HG03159 (cell line): ENCODE measurements around the gene PRB4.
"Not testable (repeated sequence)": the region's sequence is repeated elsewhere in the genome, so short reads cannot be mapped to it uniquely, and the experiment has no call there.

Experiments
- ATAC-seq: cut with Tn5 transposase; IDR thresholded peaks from one replicate; pipeline ENCODE4 v1.9.1; 2021; ENCODE audit warnings: mild to moderate bottlenecking, moderate library complexity; ENCODE audit not compliant: unreplicated experiment

The PRB4 gene

DNA sequence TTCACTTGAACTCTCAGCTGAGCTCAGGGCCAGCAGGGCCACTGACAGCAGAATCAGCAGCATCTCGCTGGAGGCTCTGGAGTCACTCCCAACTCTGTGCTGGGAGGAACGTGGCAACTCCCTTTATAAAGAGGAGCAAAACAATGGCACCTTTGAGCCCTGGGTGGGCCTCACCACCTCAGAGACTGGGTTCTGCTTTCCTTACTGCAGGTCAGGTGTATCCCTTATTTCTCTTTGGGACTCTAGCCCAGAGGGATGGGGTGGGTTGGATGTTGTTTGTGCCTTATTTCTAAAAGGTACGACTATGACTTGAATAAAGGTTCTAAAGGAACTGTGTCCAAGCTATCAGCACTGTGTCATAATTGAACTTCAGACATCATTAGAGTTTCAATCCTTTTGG, at the start of gene PRB4:
PRB4 (minus strand) TSS at position 101 of the 400 bp plus-strand sequence; CDS start at position 63, 38 bp downstream.
- no peak for ATAC-seq

DNA sequence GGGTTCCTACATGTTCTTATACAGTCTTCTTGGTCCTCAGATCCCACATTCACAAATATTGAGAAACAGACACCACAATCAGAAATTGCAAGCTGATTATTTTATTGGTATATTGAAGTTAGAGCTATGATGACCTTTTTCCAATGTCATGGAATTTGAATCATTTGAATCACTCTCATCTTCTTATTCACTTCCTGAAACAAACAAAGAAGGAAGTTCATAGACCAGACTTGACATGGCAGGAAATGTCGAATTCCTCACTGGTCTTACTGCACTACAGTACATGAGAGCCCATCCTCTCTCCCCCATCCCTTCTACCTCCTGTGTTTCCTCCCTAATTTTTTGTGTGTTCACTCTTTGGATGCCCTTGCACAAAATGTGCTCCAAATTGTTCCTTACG, 41.5 kb upstream of the PRB4 start:
- ATAC-seq, result not testable (repeated sequence)

DNA sequence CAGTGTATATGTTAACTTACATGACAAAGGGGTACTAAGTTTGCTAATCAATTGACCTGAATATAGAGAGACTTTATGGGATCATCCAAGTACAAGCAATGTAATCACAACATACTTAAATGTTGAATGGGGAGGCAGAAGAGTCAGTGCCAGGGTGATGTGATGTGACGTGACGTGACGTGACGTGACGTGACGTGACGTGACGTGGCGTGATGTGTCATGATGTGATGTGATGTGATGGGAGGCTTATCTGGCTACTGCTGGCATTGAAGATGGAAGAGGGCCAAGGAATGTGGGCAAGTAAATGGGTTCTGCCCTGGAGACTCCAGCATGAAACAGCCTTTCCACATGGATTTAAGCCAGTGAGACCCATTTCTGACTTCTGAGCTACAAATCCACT, 38.2 kb upstream of the PRB4 start:
- no peak for ATAC-seq

DNA sequence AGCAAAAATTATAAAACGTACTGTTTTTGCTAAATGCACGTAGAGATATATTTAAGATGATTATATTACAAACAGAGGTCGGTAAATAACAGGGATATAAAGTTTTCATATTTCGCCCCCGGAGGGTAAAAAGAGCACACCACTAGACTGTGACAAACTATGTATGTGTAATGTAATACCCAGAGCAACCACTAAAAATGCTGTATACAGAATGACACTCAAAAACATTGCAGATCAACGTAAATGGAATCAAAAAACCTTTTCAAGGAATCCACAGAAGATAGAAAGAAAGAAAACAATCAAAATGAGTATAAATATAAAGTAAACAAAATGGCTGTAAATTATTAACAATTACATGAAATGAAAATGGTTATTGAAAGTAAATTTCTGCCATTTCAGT, 37.6 kb upstream of the PRB4 start:
- no peak for ATAC-seq

DNA sequence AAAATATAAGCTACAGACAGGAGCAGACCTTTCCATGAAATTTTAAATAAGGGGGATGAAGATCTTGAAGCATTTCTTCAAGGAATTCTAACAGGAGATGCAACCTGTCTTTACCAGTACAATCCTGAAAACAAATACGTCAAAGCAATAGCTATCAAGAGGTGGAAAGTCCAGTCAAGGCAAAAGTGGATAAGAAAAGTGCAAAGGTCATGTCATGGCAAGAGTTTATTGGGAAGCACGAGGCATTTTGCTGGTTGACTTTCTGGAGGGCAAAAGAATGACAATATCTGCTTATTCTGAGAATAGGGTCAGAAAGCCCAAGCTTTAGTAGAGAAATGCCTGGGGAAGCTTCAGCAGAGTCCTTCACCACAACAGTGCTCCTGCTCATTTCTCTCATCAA, 34.3 kb upstream of the PRB4 start:
- ATAC-seq, result no peak

DNA sequence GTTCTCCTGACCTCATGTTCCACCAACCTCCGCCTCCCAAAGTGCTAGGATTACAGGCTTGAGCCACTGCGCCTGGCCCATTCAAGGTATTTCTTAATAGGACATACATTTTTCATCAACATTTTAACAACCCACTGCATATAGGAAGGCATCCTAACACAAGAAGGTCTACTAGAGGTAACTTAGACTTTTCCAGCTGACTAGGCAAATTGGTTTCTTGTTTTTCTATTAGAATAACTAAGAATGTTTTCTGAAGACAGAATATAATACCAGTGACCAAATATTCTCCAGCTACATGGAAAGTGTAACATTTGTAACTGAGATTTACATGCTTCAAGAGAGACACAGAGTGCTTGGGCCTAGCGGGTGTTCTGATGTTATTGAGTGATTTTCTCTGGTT, 14.2 kb upstream of the PRB4 start:
- no peak for ATAC-seq

DNA sequence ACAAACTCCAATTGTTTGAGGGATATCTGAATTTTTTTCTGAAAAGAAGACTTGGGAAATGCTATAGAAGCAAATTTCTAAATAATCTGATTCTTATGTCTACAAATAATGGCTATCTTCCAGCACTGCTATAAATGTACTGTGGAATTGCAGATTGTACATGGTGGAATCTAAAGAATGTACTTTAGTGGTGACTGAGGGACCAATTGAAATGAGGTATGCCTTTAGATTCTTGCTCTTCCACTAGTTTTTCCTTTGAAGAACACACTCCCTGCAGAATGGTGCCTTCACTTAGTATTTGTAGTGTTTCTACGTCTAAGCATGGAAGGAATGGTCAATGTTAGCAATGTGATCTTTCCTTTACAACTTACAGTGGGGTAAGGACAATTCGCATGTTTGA, 11.7 kb upstream of the PRB4 start:
- no peak for ATAC-seq

DNA sequence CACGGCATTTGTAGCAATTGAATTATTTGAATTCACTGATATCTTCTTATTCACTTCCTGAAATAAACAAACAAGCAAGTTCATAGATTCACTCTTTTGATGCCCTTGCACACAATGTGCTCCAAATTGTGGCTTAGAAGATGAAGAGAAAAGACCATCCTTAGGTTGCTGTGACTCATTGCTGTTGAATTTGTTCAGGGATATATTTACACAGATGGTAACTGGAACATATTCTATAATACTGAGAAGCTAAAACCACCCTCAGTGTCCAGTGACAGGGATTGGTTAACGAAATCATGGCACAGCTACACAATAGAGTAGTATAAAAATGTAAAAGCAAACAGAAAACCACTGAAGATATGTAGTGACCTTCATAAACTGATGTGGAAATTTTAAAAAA, 3.1 kb downstream of the PRB4 start:
- ATAC-seq, result no peak

DNA sequence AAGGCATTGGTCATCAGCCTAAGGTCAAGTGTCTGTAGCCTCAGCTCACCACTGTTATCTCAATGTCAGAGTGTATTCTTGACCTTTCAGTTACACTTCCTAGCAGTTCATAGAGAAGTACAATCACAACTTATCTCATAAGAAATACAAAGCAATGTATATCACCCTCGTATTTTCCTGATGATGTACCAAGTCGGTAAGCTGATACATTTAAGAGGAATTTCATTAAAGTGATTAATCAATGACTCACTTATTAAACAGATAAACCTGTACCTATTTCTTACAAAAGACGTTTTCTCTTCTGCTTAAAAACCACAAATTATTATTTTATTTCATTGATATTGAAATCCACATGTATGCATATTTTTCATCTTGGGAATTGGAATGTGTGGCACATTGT, 36.8 kb downstream of the PRB4 start:
- no peak for ATAC-seq

DNA sequence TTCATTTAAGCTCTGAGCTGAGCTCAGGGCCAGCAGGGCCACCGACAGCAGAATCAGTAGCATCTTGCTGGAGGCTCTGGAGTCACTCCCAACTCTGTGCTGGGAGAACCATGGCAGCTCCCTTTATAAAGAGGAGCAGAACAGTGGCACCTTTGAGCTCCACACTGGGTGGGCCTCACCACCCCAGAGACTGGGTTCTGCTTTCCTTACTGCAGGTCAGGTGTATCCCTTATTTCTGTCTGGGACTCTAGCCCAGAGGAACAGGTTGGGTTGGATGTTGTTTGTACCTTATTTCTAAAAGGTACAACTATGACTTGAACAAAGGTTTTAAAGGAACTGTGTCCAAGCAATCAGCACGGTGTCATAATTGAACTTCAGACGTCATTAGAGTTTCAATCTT, 40.6 kb downstream of the PRB4 start, which contains the start of gene PRB3:
PRB3 (minus strand) TSS at position 101 of the 400 bp plus-strand sequence; CDS start at position 63, 38 bp downstream.
- ATAC-seq, result no peak

DNA sequence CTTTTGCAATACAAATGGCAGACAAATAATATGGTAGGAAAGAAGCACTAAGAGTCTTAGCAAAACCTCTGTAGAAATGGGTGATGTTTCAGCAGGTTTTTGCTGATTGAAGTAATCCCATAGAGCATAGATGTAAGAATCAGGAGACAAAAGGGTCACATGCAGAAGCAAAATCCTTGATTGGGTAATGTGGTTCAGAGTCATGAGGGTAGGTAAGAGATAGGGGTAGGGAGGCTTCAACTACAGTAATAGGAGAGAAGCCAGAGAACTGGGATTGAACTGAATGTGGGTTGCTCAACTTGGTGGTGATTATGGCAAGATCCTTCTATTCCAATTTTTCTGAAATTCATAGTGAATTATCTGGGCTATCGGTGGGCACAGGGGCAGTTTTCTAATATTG, 45.7 kb downstream of the PRB4 start:
- ATAC-seq, result no peak
